LoVo (cell line): Measurements from ENCODE around the gene ASPSCR1.
A peak's percentile ranks its signal among the peaks of the same experiment; 100 is the strongest.
"Not testable (repeated sequence)": the region's sequence is repeated elsewhere in the genome, so short reads cannot be mapped to it uniquely, and the experiment has no call there.

Experiments
- DNase-seq: peaks from one replicate; pipeline ENCODE4 v3.0.0-alpha.2; 2016; ENCODE audit warnings: low spot score

Gene ASPSCR1

DNA sequence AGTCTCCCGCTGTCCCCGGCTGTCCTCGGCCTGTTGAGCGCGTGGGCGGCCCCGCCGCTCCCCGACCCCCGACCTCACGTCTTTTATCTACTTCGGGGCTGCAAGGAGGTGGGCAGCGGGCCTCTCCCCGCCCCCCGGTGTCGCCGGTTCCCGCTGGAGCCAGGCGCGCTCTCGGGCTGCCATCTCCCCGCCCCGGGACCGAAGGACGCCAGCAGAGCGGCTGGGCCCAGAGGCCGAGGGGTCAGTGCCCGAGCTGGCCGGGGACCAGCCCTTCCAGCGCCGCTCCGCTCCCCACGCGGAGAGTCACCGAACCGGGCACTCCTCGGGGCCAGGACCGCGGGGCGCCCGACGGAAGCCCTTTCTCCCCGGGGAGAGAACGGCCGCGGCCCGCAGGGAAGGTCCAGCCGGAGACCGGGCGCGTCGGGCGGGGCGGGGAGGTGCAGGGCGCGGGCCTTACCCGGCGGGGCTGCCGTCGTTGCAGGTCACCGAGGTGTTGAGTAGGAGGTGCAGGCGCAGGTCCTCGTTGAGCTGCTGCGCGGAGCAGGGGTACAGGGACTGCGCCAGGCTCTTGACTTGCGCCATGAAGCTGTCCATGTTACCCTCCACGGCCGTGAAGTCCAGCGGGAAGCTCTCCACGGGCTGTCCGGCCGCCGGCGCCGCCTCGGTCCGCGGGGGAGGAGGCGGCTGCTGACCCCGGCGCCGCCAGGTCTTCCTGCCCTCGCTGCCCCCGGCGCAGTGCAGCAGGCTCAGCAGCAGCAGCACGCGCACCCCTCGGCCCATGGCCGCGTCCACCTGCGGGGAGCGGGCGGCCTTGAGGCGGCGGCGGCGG lies 17.1 kb upstream of the ASPSCR1 start:
- no peak for DNase-seq

DNA sequence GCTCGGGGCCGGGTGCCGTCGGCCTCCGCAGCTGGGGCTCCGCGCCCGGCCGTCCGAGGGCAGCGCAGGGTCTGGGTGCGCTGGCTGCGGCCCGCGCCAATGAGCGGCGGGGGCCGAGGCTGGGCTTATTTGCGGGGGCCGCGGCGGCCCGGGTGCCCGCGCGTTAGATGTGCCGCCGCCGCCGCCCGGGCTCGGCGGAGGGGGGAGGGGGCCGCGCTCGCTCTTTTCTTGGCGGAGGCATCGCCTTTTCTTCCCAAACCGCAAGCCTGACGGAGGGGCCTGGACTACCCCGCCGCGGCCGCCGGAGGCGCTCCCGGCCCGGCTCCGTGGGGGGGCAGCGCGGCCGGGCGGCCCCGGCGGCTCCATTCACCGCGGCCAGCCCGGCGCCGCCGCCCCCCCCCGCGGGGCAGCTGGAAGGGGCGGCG lies 16.3 kb upstream of the ASPSCR1 start, which contains the start of gene NOTUM:
TSS of gene NOTUM (minus strand) at position 101 of the 425 bp plus-strand sequence. CDS start 278 bp downstream, outside the sequence.
- peak; percentile 35 for DNase-seq

DNA sequence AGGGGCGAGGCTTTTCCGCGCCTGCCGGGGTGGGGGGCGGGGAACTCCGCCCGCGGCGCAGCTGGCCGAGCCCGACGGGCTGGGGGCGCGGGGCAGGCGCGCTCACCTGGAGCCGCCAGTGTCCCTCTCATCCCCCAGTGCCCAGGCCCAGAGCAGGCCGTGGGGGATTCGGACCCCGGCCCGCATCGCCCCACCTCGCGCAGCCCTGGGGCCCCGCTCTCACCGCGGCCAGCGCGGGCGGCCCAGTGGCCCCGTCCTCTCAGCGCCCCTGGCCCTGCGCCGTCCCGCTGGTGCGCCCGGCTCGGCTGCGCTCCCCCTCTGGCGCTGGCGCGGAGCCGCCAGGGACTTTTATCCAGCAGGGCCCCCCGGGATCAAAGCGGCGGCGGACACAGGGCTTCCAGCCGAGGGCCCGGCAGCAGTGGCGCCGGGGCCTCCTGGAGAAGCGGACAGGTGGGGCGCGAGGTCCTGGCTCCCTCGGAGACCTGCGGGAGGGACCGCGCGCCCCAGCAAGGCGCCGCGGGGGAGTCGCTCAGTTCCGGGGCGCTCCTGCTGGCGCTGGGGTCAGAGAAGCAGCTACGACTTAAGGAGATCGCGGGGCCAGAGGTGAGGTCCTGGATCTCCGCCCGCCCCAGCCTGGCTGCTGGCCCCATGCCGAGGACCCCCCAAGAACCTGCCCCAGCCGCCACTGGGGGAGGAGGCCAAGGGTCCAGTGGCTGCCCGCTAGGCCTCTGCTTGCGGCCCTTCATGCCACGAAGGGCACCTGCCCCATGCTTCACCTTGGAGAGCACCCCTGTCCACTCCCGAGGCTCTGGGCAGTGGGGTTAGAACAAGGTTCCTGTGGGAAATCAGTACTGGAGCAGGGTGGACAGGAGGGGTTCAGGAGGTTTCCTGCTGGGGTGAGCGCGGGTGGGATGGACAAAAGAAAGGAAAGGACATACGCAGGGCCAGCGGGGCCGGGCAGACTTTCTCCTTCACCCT lies 15.6 kb upstream of the ASPSCR1 start:
- DNase-seq, result no peak

DNA sequence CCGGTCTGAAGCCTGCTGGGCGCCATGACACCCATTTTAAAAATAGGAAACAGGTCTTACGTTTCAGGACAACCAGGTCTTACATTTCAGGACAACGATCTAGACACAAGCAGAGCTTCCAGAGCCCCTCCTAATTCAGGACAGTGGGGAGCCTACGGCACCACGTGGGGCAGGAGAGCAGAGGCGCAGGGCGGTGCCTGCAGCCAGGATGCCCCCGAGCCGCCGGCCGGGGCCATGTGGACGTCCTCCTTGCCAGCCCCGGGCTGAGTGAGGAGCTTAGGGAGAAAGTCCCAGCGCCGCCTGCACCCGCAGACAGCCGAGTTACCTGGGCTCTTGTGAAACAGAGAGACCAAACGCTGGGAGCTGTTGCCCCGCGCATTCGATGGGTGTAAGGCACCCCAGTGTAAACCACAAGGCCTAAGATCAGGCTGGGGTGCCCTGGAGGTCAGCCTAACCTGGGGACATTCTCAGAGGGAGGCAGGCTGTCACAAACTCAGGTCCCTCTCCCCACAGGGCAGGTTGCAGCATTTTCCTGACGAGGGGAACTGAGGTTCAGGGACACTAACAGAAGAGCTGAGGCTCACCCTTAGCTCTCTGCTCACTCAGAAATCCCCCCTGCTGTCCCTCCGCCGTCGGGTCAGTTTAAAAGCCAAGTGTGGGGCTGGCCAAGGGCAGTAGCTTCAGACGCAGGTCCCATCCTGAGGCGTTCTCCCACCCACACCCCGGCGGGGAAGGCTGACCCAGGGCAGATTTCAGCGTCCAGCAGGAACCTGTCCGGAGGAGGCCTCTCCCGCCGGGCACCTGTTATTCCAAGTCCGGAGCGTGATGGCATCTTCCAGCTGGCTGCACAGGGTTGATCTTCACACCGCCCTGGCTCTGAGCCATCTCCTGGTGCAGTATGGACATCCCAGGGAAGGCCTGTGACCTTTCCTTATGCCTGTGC lies 14.7 kb upstream of the ASPSCR1 start:
- no peak for DNase-seq

DNA sequence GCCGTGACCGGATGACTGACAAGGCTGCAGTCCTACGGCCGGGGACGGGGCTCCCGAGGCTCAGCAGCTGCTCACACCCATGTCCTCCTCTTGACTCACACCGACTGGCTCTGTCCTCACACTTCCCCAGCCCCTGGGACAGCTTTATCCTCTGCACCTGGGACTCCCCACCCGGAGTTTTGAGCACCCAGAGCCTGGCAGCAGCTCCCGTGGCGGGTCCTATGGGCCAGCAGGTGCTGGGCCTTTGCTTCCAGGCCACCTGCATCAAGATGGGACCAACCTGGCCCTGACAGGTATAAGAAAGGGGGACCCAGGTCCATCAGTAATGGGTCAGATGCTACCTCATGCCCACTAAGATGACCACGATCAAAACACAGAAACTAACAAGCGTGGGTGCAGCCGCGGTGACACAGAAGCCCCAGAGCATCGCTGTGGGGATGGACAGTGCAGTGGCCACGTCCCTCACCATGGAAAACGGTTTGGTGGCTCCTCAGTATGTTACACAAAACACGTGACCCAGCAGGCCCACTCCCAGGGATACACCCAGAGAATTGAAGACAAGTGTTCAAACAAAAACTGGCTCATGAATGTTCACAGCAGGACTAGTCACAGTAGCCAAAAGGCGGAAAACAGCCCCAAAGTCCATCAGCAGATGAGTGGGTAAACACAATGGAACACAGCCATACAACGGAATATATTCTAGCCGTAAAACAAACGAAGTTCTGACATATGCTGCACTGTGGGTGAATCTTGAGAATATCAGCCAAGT lies 13.2 kb upstream of the ASPSCR1 start:
- no peak for DNase-seq

DNA sequence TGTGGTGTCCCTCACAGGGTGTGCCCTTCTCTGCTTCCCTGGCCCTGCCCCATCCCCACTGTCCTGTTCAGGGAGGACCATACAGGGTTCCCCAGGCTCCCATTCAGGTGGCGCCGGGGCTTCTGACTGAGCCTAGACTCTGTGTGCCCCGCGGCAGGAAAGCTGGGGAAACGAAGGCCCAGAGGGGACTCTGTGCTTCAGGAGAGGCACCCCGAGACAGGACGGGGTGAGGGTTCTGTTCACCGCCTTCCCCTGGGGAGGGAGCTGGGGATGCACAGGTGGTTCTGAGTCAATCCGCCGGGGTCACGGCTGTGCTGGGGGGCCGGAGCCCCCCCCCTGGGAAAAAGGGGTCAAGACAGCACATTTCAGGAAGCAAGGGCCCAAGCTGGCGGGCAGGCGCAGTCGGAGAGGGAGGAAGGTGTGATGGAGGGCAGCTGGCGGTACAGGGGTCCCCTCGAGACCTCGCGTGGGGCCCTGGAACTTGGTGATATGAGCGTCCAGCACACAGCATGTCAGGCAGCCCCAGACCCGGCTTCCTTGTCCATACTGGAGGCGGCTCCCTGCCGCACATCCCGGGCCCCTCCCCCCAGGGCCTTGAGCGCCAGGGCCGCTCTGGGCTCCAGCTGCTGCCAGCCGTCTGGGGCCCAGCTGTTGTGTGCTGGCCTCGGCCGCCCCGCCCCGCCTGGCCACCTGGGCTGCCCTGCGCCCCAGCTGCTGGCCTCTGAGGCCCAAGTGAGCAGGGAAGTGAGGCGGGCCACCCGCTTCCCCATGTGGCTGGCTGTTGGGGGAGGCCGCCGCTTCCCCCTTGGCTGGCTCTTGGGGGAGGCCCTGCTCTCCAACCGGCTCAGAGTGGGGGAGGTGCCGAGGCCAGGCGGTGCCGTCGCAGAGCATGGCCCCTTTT lies 10.8 kb upstream of the ASPSCR1 start:
- DNase-seq, result no peak

DNA sequence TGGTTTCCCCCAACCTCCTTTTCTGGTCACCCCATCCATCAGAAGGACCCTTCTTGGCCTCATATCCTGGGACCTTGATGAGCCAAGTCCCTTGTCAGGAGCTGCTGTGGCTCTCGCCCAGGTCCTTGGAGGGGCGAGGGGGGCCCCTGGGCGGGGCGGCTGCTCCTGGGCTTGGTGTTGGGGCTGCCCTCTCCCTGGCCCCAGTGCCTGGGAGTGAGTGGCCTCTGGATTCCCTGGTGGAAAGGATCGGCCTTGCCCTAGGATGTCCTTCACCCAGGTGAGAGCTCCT lies 10.2 kb upstream of the ASPSCR1 start:
- DNase-seq, result no peak

DNA sequence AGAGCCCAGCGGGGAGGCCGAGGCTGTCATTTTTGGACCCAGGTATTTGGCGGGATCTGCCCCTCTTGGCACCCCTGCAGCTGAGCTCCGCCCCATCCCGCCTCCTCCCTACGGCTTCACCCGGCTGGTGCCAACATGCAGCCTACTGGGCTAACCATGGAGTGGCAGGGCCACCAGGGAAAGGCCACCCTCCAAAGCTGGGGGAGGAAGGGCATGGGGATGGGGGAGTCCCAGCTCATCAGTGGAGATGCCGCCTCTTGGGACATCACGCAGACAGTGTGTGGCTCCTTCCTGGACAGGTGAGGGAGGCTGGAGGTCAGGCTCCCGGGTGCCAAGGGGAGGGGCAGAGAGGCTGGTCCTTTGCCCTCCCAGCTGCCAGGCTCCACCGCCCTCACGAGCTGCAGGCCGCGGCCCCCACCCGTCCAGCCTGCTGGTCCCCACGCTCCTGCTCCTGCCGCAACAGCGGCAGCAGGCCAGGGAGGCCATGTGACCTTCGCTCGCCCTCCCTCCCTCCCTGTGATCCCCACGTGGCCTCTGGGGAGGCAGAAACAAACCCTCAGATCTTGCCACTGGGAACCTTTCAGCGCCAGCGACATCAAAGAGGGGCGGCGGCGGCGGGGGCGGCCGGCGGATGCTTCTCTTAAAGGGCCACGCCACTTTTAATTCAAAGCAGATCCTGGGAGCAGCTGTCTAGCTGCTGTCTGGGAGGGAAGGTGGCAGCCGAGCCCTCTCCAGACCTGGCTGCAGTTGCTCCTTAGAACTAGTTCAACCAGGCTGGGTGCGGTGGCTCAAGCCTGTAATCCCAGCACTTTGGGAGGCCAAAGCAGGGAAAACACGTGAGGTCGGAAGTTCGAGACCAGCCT lies 9.7 kb upstream of the ASPSCR1 start:
- DNase-seq, result peak; percentile 45

DNA sequence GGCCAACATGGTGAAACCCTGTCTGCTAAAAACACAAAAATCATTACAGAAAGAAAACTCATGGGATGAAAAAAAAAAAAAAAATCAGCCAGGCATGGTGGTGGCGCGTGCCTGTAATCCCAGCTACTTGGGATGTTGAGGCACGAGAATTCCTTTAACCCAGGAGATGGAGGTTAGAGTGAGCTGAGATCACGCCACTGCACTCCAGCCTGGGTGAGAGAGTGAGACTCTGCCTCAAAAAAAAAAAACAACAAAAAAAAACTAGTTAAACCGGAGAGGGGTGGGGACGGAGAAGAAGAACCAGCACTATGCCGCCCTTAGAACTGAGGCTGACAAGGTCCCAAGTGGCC lies 9.1 kb upstream of the ASPSCR1 start:
- no peak for DNase-seq

DNA sequence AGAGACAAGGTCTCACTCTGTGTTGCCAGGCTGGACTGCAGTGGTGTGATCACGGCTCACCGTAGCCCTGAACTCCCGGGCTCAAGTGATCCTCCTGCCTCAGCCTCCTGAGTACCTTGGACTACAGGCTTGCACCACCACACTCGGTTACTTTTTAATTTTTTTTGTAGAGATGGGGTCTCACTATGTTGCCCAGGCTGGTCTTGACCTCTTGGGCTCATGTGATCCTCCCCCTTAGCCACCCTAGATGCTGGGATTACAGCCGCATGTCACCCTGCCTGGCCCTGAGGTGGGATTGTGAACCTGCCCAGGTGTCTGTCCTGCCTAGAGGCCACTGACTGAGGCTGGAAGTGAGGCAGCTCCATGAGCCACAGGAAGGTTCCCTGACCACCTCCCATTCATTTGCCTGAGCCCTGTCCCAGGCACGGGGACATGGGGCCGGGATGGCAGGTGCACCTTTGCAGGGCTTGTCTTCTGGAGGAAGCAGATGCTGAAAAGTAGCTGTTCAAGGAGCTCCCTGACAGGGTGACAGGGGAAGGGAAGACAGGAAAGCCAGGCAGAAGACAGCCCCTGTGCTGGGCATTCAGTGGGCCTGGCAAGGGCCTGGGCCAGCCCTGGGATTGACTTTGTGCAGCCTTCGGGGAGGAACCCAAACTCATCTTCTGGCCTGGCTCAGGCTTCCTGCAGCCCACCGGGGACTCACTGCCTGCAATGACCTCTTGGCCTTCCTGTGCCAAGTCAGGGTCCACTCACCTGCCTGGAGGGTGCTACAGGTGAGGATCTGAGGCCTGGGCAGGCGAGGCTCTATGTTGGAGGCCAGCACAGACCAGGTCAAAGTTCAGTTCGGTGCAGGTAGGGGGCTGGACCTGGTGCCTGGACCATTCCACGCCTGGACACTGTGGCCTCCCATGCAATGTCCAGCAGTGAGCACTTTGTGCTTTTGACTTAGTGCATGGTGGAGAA lies 8.3 kb upstream of the ASPSCR1 start:
- no peak for DNase-seq

DNA sequence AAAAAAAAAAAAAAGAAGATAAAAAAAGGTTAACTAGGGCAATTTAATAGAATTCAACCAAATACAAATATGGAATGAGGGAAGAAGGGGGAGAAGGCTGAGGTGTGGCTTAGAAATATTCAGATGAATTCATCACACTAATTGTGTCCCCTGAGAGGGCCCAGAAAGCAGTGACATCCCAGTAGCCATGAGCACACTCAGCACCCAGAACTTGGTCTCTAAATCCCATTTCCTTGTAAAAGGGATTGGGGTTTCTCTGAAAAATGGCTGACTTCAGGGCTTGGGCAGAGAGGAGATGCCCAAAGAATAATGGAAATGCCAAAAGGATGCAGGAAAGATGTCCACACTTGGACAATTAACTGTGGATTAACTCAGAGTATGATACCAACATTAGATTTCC lies 4.0 kb upstream of the ASPSCR1 start:
- DNase-seq, result no peak

DNA sequence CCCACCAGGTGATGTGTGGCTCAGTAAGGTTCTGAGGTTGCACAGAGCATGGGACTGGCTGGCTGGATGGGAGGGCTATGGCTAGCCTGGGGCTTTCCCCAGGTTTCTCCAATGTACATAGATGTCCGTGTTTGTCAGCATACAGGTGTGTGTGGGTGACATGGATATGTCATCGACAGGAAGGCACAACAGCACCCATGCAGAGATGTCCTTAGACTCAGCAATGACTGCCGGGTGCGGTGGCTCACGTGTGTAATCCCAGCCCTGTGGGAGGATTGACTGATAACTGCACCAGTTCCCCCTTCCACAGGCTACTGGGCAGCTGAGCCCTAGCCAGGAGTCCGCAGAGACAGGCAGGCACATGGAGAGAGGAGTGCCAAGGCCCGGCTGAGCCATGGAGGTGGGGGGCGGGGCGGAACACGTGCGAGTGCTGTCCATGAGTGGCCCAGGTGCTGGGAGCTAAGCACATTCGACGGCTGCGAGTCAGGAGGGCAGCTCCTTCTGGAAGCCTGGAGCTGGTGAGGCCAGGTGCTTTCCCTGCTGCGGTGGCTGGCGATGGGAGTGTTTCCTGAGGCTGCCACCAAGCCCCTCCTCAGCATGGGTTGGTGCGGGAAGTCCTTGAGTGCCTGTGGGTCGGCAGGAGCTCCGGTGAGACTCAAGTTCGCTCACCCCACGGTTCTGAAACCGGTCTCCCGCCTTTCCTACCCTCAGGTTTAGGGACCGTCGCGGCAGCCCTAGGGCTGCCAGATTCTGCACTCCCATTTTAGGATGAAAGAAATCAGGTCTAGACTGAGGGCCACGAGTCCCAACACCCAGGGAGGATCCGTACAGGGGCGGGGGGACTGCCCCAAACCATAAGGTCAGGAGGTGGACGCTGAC lies 858 bp upstream of the ASPSCR1 start:
- peak; percentile 11 for DNase-seq

DNA sequence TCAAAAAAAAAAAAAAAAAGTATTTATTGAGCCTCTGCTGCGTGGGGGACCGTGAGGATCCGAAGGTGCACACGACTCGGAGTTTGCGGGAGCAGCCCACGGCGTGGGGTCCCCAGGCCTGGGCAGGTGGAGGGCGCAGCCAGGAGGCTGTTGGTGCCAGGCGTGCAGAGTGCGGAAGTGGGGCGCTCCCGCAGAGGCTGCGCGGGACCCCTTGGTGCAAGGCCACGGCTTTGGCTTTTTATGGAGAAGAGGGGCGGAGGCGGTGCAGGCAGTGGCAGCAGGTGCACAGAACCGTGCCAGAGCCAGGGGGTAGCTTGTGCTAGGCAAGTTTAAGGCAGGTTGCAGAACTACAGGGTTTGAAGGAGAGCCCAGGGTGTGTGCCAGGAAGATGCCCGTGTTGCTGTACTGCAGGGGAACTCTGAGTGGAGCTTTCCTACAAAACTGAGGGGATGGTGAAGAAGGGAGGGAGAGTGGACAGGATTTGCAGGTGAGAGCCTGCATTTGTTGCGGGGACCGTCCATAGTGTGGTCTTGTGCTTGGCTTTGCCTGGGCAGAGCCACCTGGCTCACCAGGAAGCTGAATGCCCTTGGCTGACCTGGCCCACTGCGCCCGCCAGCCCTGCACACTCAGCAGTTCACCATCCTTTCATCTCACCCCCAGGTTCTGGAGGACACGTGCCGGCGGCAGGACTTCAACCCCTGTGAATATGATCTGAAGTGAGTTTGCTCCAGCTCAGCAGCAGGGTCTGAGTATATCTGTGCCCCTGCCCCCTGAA lies 1.3 kb downstream of the ASPSCR1 start:
- DNase-seq, result no peak

DNA sequence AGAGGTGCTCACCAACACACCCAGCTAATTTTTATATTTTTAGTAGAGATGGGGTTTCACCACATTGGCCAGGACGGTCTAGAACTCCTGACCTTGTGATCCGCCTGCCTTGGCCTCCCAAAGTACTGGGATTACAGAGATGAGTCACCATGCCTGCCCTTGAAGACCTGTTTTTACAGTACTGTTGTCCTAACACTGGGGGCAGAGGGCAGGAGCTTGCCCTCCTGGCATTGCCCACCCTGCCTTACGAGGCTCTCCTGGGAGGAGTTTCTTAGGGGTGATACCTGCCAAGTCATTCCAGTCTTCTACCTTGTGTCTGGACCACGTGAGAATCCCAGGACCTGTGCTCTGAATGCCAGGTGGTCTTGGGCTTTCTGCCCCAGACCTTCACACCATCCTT lies 2.7 kb downstream of the ASPSCR1 start:
- DNase-seq, result no peak

DNA sequence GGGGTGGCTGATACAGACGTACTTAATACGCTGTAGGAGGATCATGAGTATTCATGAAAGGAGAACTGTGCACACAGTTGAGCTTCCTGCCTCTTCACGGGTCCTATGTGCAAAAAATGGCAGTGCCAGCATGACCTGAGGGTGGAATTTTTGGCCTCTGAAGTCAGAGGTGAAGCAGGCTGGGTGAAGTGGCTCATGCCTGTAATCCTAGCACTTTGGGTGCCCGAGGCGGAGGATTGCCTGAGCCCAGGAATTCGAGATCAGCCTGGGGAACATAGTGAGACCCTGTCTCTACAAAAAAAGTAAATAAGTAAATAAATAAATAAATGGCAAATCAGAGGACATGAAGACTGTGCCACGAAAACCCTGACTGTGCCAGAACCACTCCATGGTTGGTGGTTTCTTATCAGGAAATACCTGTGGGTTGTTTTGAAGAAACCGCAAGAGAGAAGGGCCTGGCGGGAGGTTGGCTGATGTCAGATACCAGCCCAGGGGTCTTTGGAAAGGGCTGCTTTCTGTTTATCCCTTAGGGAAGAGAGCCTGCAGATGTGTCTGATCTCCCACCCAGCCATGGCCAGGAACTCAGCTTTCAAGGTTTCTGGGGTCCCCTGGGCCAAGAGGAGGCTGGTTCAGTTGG lies 3.4 kb downstream of the ASPSCR1 start:
- DNase-seq, result no peak

DNA sequence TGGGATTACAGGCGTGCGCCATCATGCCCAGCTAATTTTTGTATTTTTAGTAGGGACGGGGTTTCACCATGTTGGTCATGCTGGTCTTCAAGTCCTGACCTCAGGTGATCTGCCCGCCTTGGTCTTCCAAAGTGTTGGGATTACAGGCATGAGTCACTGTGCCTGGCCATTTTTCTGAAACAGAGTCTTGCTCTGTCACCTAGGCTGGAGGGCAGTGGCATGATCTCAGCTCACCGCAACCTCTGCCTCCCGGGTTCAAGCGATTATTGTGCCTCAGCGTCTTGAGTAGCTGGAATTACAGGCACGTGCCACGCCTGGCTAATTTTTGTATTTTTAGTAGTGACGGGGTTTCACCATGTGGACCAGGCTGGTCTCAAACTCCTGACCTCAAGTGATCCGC lies 4.1 kb downstream of the ASPSCR1 start:
- not testable (repeated sequence) for DNase-seq
